Panc1 (cell line): ENCODE data around the gene DCP2. TPM values are rescaled to one million over a fixed set of nuclear protein-coding genes. Genes with fewer than 3 reads are reported as not detected.

Source experiments
- ATAC-seq: fragments of 200-7000 bp; cut with Tn5 transposase; 2 replicates; pipeline ENCODE4 v1.9.1; 2020; ENCODE audit warnings: mild to moderate bottlenecking, moderate library complexity
- BruUV-seq: library from RNA; stranded (reverse); fragments of 400-500 nt; replicated peaks from 2 replicates; lab custom pipeline; 2021; lab: Mats Ljungman, UMichigan
- CTCF ChIA-PET: fragments of 300-600 bp; sonication (Branson Sonifier 250); formaldehyde crosslinking; loops from one replicate; lab custom pipeline; 2022; ENCODE audit warnings: antibody characterized with exemption; lab: Charles Lee
- POLR2A ChIA-PET: fragments of 300-600 bp; sonication (Branson Sonifier 250); formaldehyde crosslinking; loops from one replicate; lab custom pipeline; 2022; ENCODE audit warnings: antibody characterized with exemption; lab: Charles Lee
- DNase-seq: peaks from one replicate; pipeline ENCODE4 v3.0.0-alpha.2; 2010; ENCODE audit warnings: low read depth, low spot score
- H3K27ac ChIP-seq: 2 replicates; pipeline ENCODE4 v1.5.1; 2011; ENCODE audit warnings: mild to moderate bottlenecking, low read length, inconsistent platforms
- H3K27me3 ChIP-seq: fragments of 200-500 bp; sonication (Bioruptor generic); 2 replicates; pipeline ENCODE4 v1.6.0; 2014; ENCODE audit warnings: low read length, inconsistent platforms; ENCODE audit not compliant: control insufficient read depth, insufficient read depth
- H3K36me3 ChIP-seq: fragments of 200-500 bp; sonication (Bioruptor generic); 2 replicates; pipeline ENCODE4 v1.5.1; 2014; ENCODE audit warnings: inconsistent platforms, mild to moderate bottlenecking, low read length, moderate library complexity; ENCODE audit not compliant: control insufficient read depth, insufficient read depth
- H3K4me1 ChIP-seq: 2 replicates; pipeline ENCODE4 v1.5.1; 2011; ENCODE audit warnings: inconsistent platforms, mild to moderate bottlenecking, low read length, moderate library complexity; ENCODE audit not compliant: control insufficient read depth, insufficient read depth
- H3K4me3 ChIP-seq, 2 experiments: 2 replicates each; pipeline ENCODE4 v1.5.1; 2011 to 2012; ENCODE audit warnings: low read depth in 2 of 2, low read length in 2 of 2, mild to moderate bottlenecking in 2 of 2, inconsistent platforms in 1 of 2, moderate library complexity in 1 of 2
- H3K9me3 ChIP-seq: fragments of 200-500 bp; sonication (Bioruptor generic); 2 replicates; pipeline ENCODE4 v1.5.1; 2014; ENCODE audit warnings: low read depth, mild to moderate bottlenecking, inconsistent platforms, low read length, moderate library complexity; ENCODE audit not compliant: control insufficient read depth, insufficient read depth
- POLR2AphosphoS5 ChIP-seq: IDR thresholded peaks from 2 replicates; pipeline ENCODE4 v1.6.1; 2012; ENCODE audit warnings: mild to moderate bottlenecking, low read depth, low read length, moderate library complexity
- SIN3A ChIP-seq: IDR thresholded peaks from 2 replicates; pipeline ENCODE4 v1.6.1; 2012; ENCODE audit warnings: low read depth, mild to moderate bottlenecking, low read length, moderate library complexity, borderline replicate concordance; ENCODE audit not compliant: insufficient read depth
- in situ Hi-C: cut with HindIII; loops from 2 replicates; pipeline ENCODE4 v1.10.0; 2016; ENCODE audit warnings: low sequenced_read_pairs, low pct_unique_long_range_greater_than_20kb
- intact Hi-C: fragments of 100-400 bp; cut with micrococcal nuclease; formaldehyde crosslinking; loops from one replicate; pipeline ENCODE4 v1.10.0; 2022; ENCODE audit not compliant: unreplicated experiment
- total RNA-seq: library from RNA; stranded (reverse); gene quantifications from one replicate; pipeline ENCODE4 v1.2.1, GENCODE V29; 2021; ENCODE audit not compliant: unreplicated experiment
- TF ChIP-seq, protein P1 (sequence below): fragments of 450-650 bp; IDR thresholded peaks from 2 replicates; pipeline ENCODE4 v1.5.1; 2017; ENCODE audit warnings: mild to moderate bottlenecking
- TF ChIP-seq, protein P2 (sequence below), 2 experiments: IDR thresholded peaks; 2 replicates each; pipeline ENCODE4 v1.6.1; 2011 to 2012; ENCODE audit warnings: low read depth in 2 of 2, control low read depth in 1 of 2, low read length in 1 of 2, mild to moderate bottlenecking in 1 of 2, moderate library complexity in 1 of 2; ENCODE audit not compliant: insufficient read depth in 1 of 2

Gene DCP2
- total RNA-seq, 1 experiment from 2014 or later: 70.4 TPM

DNA sequence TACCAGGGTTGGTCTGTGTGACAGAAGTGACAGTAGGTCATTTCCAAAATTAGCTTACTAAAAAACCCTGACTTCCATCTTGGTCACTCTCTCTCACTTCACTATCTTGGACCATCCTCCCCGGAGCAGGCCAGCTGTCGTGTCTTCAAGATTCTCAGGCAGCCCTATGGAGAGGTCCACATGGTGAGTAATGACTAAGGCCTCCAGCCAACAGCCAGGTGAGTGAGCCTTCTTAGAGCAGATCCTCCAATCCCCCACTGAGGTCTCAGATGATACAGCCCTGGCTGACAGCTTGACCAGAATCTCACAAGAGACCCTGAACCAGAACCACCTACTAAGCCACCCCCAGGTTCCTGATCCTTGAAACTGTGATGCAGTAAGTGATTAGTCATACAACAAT is 92.0 kb downstream of the DCP2 start:
- Histone ChIP-seq H3K27me3 (no peaks in the 10 kb centered on the region), H3K36me3 (no peaks in the 10 kb centered on the region), H3K9me3 (no peaks in the 10 kb centered on the region), H3K27ac (no peak overlapping the region), H3K4me3 (no peak overlapping the region), H3K4me1 (no peaks in the 10 kb centered on the region)
- TF ChIP-seq, protein P1, sequence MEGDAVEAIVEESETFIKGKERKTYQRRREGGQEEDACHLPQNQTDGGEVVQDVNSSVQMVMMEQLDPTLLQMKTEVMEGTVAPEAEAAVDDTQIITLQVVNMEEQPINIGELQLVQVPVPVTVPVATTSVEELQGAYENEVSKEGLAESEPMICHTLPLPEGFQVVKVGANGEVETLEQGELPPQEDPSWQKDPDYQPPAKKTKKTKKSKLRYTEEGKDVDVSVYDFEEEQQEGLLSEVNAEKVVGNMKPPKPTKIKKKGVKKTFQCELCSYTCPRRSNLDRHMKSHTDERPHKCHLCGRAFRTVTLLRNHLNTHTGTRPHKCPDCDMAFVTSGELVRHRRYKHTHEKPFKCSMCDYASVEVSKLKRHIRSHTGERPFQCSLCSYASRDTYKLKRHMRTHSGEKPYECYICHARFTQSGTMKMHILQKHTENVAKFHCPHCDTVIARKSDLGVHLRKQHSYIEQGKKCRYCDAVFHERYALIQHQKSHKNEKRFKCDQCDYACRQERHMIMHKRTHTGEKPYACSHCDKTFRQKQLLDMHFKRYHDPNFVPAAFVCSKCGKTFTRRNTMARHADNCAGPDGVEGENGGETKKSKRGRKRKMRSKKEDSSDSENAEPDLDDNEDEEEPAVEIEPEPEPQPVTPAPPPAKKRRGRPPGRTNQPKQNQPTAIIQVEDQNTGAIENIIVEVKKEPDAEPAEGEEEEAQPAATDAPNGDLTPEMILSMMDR: no peak
- TF ChIP-seq POLR2AphosphoS5 (no peak), SIN3A (no peak)
- TF ChIP-seq, protein P2, sequence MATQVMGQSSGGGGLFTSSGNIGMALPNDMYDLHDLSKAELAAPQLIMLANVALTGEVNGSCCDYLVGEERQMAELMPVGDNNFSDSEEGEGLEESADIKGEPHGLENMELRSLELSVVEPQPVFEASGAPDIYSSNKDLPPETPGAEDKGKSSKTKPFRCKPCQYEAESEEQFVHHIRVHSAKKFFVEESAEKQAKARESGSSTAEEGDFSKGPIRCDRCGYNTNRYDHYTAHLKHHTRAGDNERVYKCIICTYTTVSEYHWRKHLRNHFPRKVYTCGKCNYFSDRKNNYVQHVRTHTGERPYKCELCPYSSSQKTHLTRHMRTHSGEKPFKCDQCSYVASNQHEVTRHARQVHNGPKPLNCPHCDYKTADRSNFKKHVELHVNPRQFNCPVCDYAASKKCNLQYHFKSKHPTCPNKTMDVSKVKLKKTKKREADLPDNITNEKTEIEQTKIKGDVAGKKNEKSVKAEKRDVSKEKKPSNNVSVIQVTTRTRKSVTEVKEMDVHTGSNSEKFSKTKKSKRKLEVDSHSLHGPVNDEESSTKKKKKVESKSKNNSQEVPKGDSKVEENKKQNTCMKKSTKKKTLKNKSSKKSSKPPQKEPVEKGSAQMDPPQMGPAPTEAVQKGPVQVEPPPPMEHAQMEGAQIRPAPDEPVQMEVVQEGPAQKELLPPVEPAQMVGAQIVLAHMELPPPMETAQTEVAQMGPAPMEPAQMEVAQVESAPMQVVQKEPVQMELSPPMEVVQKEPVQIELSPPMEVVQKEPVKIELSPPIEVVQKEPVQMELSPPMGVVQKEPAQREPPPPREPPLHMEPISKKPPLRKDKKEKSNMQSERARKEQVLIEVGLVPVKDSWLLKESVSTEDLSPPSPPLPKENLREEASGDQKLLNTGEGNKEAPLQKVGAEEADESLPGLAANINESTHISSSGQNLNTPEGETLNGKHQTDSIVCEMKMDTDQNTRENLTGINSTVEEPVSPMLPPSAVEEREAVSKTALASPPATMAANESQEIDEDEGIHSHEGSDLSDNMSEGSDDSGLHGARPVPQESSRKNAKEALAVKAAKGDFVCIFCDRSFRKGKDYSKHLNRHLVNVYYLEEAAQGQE (IDR thresholded peaks at IDR 0.05; ENCODE audit: insufficient read depth in 1 of 2, low read depth in 2 of 2, low read length in 1 of 2): no peak
- ATAC-seq (no peak), DNase-seq (no peak)
- POLR2A ChIA-PET: no interaction called here
- intact Hi-C loops (no loop called here), in situ Hi-C loops (no loop called here)
- CTCF ChIA-PET: no interaction called here
- BruUV-seq: no TSS peak

Other genes with a start within 250 kb of the DCP2 start
- 33.7 TPM for gene APC, start 238.9 kb upstream of the DCP2 start, total RNA-seq
- gene SRP19, start 115.5 kb upstream of the DCP2 start, total RNA-seq: 55.8 TPM
- 112 TPM for gene REEP5, start 54.6 kb upstream of the DCP2 start, total RNA-seq